ACC112 (cell line): ENCODE results near the gene SMIM31.

Experiments used
- H2AFZ ChIP-seq: fragments of 200-600 bp; sonication (generic); one replicate; pipeline ENCODE4 v1.6.0; 2017; ENCODE audit warnings: antibody characterized with exemption, low read length; ENCODE audit not compliant: unreplicated experiment
- H3K27ac ChIP-seq: fragments of 200-600 bp; sonication (generic); 2 replicates; pipeline ENCODE4 v1.5.1; 2014; ENCODE audit warnings: low read depth, mild to moderate bottlenecking, antibody characterized with exemption, low read length, moderate library complexity
- H3K27me3 ChIP-seq: fragments of 200-600 bp; sonication (generic); 2 replicates; pipeline ENCODE4 v1.6.1; 2014; ENCODE audit warnings: mild to moderate bottlenecking, antibody characterized with exemption, low read length, moderate library complexity, mixed read lengths; ENCODE audit not compliant: insufficient read depth
- H3K36me3 ChIP-seq: fragments of 200-600 bp; sonication (generic); 2 replicates; pipeline ENCODE4 v1.6.1; 2016; ENCODE audit warnings: mild to moderate bottlenecking, antibody characterized with exemption, low read length, moderate library complexity, mixed read lengths; ENCODE audit not compliant: insufficient read depth
- H3K4me1 ChIP-seq: fragments of 200-600 bp; sonication (generic); one replicate; pipeline ENCODE4 v1.6.1; 2016; ENCODE audit warnings: low read length, mixed read lengths; ENCODE audit not compliant: insufficient read depth, unreplicated experiment, control insufficient read depth
- H3K4me3 ChIP-seq: fragments of 200-600 bp; sonication (generic); 2 replicates; pipeline ENCODE4 v1.5.1; 2014; ENCODE audit warnings: mild to moderate bottlenecking, low read depth, low read length
- H3K79me2 ChIP-seq: fragments of 200-600 bp; sonication (generic); one replicate; pipeline ENCODE4 v1.6.0; 2016; ENCODE audit warnings: low read length; ENCODE audit not compliant: control insufficient read depth, unreplicated experiment, insufficient read depth

The SMIM31 gene

DNA sequence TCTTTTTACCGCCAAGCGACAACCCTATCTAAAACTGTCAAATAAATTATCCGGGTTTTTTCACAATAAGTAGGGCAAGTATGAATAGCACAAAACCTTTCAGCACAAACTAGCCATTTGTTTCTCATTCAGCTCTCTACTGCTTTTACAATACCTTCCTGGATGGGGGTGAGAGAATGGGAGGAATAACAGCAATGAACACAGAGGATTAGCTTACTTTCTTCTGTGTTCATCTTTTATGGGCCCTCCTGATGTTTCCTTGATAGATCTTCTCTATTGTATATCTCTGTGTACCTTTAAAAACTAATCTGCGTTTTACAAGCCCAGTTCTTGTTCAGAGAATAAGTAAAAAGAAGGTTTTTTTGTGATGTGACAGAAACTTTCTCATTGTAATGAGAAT, 67.8 kb downstream of the SMIM31 start:
- no peaks in the 10 kb centered on the region for H3K36me3 ChIP-seq
- H3K27ac ChIP-seq: no peak overlapping the region

DNA sequence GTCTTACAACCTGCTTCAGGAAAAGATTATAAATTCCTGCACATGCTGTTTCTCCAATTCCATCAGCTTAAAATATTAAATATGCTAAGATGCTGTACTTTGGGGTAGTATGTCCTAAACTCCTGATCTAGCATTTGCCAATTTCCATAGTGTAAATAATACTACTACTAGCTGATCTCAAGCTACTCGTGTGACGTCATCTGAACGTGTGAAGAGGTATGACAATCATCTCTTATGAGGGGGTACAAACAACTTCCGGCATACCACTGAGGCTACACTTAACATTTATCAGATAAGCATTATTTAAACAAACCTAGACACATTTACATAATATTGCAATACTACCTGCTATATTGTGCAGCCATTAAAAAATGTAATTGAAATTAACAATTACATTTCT, 70.7 kb downstream of the SMIM31 start:
- no peak overlapping the region for H3K4me3 ChIP-seq
- no peak overlapping the region for H2AFZ ChIP-seq
- H3K27ac ChIP-seq: no peak overlapping the region
- H3K36me3 ChIP-seq: no peaks in the 10 kb centered on the region
- H3K27me3 ChIP-seq: 0 out of 2 replicates have a peak, but pooled peaks cover 5% of the 10 kb centered on the region
- H3K4me1 ChIP-seq: no peaks in the 10 kb centered on the region
- H3K79me2 ChIP-seq: no peaks in the 10 kb centered on the region

More for the DNA sequence above, 67.8 kb downstream of the SMIM31 start:
- Histone ChIP-seq H2AFZ (no peak overlapping the region), H3K79me2 (no peaks in the 10 kb centered on the region), H3K4me3 (no peak overlapping the region), H3K4me1 (no peaks in the 10 kb centered on the region), H3K27me3 (0 out of 2 replicates have a peak, but pooled peaks cover 5% of the 10 kb centered on the region)

DNA sequence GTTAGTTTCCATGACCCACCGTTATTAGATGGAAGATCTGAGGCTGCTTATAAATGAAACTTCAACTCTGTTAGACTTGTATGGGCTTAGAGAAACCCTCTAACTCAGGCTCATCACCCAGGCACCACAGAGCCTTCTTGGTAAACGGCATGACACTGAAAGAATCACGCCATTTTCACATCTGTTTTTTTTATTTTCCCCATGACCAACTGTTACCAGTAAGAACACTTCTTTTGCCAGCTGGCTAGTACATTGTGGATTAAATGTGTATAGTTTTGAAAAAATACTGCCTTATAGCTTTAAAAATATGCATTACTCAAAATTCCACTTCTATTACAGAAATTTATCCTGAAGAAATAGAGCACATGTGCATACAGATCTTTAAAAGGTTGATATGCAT, 75.0 kb downstream of the SMIM31 start:
- Histone ChIP-seq H2AFZ (no peak overlapping the region), H3K27me3 (no peaks in the 10 kb centered on the region), H3K4me1 (no peaks in the 10 kb centered on the region), H3K79me2 (no peaks in the 10 kb centered on the region), H3K27ac (no peak overlapping the region), H3K36me3 (no peaks in the 10 kb centered on the region), H3K4me3 (no peak overlapping the region)

DNA sequence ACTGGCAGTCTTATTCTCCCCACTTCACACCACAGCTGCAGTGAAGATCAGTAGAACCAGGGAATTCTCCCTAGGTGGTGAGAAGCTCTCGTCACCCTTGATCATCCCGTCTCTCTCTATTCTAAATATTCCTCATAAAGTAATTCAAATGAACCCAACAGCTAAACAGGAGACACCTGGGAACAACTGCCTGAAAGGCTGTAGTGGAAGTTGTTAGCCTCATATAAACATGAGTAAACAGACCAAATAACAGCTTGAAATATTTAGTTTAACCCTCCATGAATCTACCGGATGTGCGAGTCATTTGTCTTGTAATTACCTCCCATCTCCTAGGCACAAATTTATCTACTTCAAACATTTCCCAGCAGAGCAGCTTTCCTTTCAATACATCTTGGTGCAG, 92.6 kb downstream of the SMIM31 start:
- no peak overlapping the region for H3K4me3 ChIP-seq
- no peak overlapping the region for H3K27ac ChIP-seq
- H2AFZ ChIP-seq: no peak overlapping the region
- H3K27me3 ChIP-seq: no peaks in the 10 kb centered on the region
- H3K36me3 ChIP-seq: no peaks in the 10 kb centered on the region
- H3K79me2 ChIP-seq: no peaks in the 10 kb centered on the region
- H3K4me1 ChIP-seq: no peaks in the 10 kb centered on the region

DNA sequence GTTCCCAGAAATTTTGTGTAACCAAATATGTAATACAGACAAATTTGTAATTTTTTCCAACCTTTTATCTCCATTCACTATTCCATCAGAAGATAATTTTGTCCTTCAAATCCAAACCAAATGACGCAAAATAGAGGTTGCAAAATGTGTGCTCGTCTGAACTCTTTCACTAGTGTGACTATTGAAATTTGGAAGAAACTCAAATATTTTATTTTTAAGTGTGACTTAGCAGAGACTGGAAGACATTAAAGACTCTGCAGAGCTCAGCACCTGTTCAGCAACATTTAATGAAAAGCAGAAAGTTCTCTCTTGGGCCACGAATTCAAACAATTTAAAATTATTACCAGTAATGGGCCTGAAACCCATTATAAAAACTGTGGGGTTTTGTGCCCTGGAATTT, 93.1 kb downstream of the SMIM31 start:
- H3K36me3 ChIP-seq: no peaks in the 10 kb centered on the region
- no peak overlapping the region for H3K4me3 ChIP-seq
- no peaks in the 10 kb centered on the region for H3K4me1 ChIP-seq
- no peak overlapping the region for H2AFZ ChIP-seq
- no peaks in the 10 kb centered on the region for H3K79me2 ChIP-seq
- no peak overlapping the region for H3K27ac ChIP-seq
- H3K27me3 ChIP-seq: no peaks in the 10 kb centered on the region

DNA sequence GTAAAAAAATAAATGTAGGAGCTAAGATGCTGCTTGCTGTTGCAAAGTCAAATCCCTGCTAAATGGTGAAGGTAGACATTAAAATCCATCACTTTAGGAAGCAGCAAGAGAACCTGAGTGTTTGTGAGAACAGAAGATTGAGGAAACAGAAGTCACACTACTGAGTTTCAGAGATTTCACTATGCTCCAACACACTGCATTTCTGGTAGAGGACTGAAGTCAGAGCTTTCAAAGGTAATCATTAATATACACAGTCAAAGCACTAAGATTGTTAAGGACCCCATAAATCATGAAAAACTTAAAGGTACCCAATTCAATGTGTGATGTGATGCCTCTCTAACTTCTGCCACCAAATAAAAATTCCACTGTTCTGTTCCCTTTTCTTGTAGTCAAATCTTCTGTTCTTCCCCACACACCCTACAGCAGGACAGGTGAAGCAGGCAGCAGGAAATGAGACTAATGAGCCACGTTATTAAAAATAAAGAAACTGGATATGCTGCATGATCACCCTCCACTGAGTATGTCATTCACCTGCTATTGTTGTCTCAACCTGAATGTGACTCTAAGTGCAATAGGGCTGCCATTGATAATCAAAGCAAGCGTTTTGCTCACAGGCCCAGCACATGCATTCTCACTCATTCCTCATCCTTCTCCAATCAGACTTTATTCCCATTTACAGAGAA, 94.2 kb downstream of the SMIM31 start:
- Histone ChIP-seq H3K36me3 (no peaks in the 10 kb centered on the region), H3K27ac (no peak overlapping the region), H3K4me1 (no peaks in the 10 kb centered on the region), H3K4me3 (no peak overlapping the region), H2AFZ (no peak overlapping the region), H3K79me2 (no peaks in the 10 kb centered on the region), H3K27me3 (no peaks in the 10 kb centered on the region)
